ENCODE data around the gene MAP4. TPM values are rescaled to one million over a fixed set of nuclear protein-coding genes. Genes with fewer than 3 reads are reported as not detected.
A peak's percentile ranks its signal among the peaks of the same experiment; 100 is the strongest.

Gene MAP4
- total and polyA plus RNA-seq, 11 donors, result 206 to 1,422 (median 771) TPM

DNA sequence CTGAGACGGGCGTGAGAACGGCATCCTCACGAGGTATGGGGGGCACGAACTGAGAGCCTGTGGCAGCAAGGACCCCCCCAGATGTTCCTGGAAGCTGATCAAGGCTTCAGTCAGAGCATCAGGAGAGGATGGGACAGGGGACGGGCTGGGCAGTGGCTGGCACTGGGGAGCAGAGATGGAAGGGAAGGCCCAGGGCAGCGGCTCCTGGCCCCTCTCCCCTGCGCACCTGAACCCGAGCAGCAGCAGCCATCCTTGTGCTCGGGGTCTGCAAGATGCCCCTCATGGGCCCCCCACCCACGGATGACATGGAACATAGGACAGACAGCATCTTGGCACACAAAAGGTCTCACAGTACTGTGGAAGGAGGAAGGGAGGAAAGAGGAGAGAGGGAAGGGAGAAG is 161.9 kb downstream of the MAP4 start:
- no peak for DNase-seq
- no peak for ATAC-seq
- Histone ChIP-seq H3K9me3 (no peaks in the 10 kb centered on the region), H3K36me3 (peaks cover 0 to 98% (median 91%) of the 10 kb centered on the region in 9 donors), H3K27me3 (no peaks in the 10 kb centered on the region), H3K4me3 (no peak overlapping the region), H3K27ac (no peak overlapping the region), H3K4me1 (peaks cover 0 to 8% (median 0%) of the 10 kb centered on the region in 12 donors)
- intact Hi-C loops (cut with DNase I), result no loop called here
- TF ChIP-seq, protein P1, sequence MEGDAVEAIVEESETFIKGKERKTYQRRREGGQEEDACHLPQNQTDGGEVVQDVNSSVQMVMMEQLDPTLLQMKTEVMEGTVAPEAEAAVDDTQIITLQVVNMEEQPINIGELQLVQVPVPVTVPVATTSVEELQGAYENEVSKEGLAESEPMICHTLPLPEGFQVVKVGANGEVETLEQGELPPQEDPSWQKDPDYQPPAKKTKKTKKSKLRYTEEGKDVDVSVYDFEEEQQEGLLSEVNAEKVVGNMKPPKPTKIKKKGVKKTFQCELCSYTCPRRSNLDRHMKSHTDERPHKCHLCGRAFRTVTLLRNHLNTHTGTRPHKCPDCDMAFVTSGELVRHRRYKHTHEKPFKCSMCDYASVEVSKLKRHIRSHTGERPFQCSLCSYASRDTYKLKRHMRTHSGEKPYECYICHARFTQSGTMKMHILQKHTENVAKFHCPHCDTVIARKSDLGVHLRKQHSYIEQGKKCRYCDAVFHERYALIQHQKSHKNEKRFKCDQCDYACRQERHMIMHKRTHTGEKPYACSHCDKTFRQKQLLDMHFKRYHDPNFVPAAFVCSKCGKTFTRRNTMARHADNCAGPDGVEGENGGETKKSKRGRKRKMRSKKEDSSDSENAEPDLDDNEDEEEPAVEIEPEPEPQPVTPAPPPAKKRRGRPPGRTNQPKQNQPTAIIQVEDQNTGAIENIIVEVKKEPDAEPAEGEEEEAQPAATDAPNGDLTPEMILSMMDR (IDR thresholded peaks at IDR 0.05), result no peak
- no peak for TF ChIP-seq POLR2A (IDR thresholded peaks at IDR 0.05)
- 83 to 92% (median 90%) methylated on average over 11 of the region's 11 CpGs for WGBS, 4 donors

DNA sequence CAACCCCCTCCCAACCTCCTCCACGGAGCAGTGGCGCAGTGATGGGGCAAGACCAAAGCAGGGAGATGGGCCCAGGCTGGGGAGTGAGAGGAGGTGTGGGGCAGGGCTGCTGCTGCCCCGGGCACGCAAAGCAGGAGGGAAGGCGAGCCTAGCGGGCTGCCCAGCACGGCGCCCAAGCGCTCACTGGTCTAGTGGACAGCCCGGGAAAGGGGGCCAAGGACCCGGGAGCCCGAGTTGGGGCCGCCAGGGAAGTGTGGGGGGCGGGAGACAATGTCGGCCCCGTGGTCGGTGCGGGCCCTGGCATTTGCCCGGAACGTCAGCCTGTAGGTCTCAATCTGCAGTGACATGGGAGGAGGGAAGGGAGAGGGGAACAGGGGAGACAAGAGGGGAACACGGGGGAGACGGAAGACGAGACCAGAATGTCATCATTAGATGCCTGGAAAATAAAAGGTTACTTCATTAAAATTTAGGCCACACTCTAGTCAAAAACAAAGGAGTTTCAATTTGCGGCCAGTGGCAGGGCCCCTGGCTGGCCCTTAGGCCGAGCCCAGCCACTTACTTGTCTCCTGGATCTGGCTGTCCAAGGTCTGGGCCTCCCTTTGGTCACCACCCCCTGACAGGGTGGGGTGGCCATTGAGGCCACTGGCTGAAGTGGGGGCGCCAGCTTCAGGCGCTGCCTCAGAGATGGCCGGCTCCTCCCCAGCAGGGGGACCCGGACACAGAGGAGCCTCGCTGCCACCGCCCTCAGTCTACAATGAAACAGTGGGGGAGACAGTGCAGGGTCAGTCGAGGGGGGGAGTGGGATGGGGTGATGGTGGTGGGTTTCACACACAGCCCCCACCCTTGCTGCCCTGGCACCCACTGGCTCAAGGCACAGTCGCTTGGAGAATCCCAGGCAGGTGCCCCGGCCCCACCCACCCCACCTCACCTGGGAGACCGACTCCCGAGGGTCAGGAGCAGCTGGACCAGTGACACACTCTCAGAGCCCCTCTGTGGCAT is 163.3 kb downstream of the MAP4 start:
- Histone ChIP-seq H3K36me3 (peaks cover 0 to 100% (median 97%) of the 10 kb centered on the region in 9 donors), H3K27ac (no peak overlapping the region), H3K4me3 (no peak overlapping the region), H3K9me3 (no peaks in the 10 kb centered on the region), H3K27me3 (no peaks in the 10 kb centered on the region), H3K4me1 (peaks cover 0 to 8% (median 0%) of the 10 kb centered on the region in 12 donors)
- DNase-seq (no peak), ATAC-seq (no peak)
- 87 to 92% (median 89%) methylated on average over 31 to 36 of the region's 36 CpGs for WGBS, 4 donors
- intact Hi-C loops (cut with DNase I), result no loop called here
- TF ChIP-seq, protein P1 (IDR thresholded peaks at IDR 0.05), result no peak
- TF ChIP-seq POLR2A (IDR thresholded peaks at IDR 0.05), result no peak

- no peaks in the 10 kb centered on the region for H3K9me3 ChIP-seq
- H3K4me1 ChIP-seq, result peaks cover 0 to 8% (median 0%) of the 10 kb centered on the region in 12 donors
- TF ChIP-seq, protein P1 (IDR thresholded peaks at IDR 0.05), result no peak
- no peak for TF ChIP-seq POLR2A (IDR thresholded peaks at IDR 0.05)
- ATAC-seq, result no peak
- H3K27ac ChIP-seq, result peak overlapping the region in 1 of 12 donors; percentile 27
- WGBS, 4 donors, result 84 to 92% (median 88%) methylated on average over 12 of the region's 12 CpGs
- intact Hi-C loops (cut with DNase I), result no loop called here
- DNase-seq, result no peak
- peaks cover 0 to 100% (median 97%) of the 10 kb centered on the region in 9 donors for H3K36me3 ChIP-seq
- no peaks in the 10 kb centered on the region for H3K27me3 ChIP-seq
- no peak overlapping the region for H3K4me3 ChIP-seq
Observed at GRCh38 chr3:47851888-47852603, 164.2 kb downstream of the MAP4 start.

Data from heart left ventricle (tissue), 16 donors.